ENCODE data around the gene ITPK1.

Gene ITPK1

GRCh38 chr14:92974541-92975345, 141.0 kb downstream of the ITPK1 start:
- H3K27me3 Mint-ChIP-seq, result no peaks in the 10 kb centered on the region
- peaks cover 85% of the 10 kb centered on the region for H3K36me3 Mint-ChIP-seq
- no peak overlapping the region for H3K4me3 Mint-ChIP-seq
- peaks cover 22% of the 10 kb centered on the region for H3K9me3 Mint-ChIP-seq
- H3K4me1 Mint-ChIP-seq, result peaks cover 42% of the 10 kb centered on the region
- H3K27ac Mint-ChIP-seq, result no peak overlapping the region
- no peak for ATAC-seq

GRCh38 chr14:92973798-92974372, 141.8 kb downstream of the ITPK1 start:
- ATAC-seq, result no peak
- H3K27ac Mint-ChIP-seq, result no peak overlapping the region
- no peaks in the 10 kb centered on the region for H3K27me3 Mint-ChIP-seq
- H3K36me3 Mint-ChIP-seq, result peaks cover 85% of the 10 kb centered on the region
- no peak overlapping the region for H3K4me3 Mint-ChIP-seq
- peaks cover 34% of the 10 kb centered on the region for H3K4me1 Mint-ChIP-seq
- H3K9me3 Mint-ChIP-seq, result peaks cover 16% of the 10 kb centered on the region

GRCh38 chr14:92973261-92973797, 142.4 kb downstream of the ITPK1 start:
- H3K4me1 Mint-ChIP-seq, result peaks cover 29% of the 10 kb centered on the region
- peaks cover 16% of the 10 kb centered on the region for H3K9me3 Mint-ChIP-seq
- H3K27ac Mint-ChIP-seq, result no peak overlapping the region
- peaks cover 85% of the 10 kb centered on the region for H3K36me3 Mint-ChIP-seq
- H3K4me3 Mint-ChIP-seq, result no peak overlapping the region
- no peaks in the 10 kb centered on the region for H3K27me3 Mint-ChIP-seq
- ATAC-seq, result no peak

- H3K9me3 Mint-ChIP-seq, result peaks cover 7% of the 10 kb centered on the region
- H3K27me3 Mint-ChIP-seq, result no peaks in the 10 kb centered on the region
- peaks cover 81% of the 10 kb centered on the region for H3K36me3 Mint-ChIP-seq
- ATAC-seq, result no peak
- peaks cover 33% of the 10 kb centered on the region for H3K4me1 Mint-ChIP-seq
- no peak overlapping the region for H3K4me3 Mint-ChIP-seq
- peak overlapping the region; percentile 57 for H3K27ac Mint-ChIP-seq
Measured at GRCh38 chr14:92971601-92972180, 144.0 kb downstream of the ITPK1 start.

- Mint-ChIP-seq H3K4me3 (no peak overlapping the region), H3K36me3 (peaks cover 67% of the 10 kb centered on the region), H3K9me3 (peaks cover 4% of the 10 kb centered on the region), H3K27me3 (no peaks in the 10 kb centered on the region), H3K4me1 (peaks cover 41% of the 10 kb centered on the region), H3K27ac (no peak overlapping the region)
- ATAC-seq, result no peak
Measured at GRCh38 chr14:92970271-92970670, 145.5 kb downstream of the ITPK1 start.

- Mint-ChIP-seq H3K4me1 (peaks cover 45% of the 10 kb centered on the region), H3K4me3 (no peak overlapping the region), H3K27ac (no peak overlapping the region), H3K27me3 (no peaks in the 10 kb centered on the region), H3K36me3 (peaks cover 63% of the 10 kb centered on the region), H3K9me3 (peaks cover 4% of the 10 kb centered on the region)
- no peak for ATAC-seq
Measured at GRCh38 chr14:92969871-92970270, 145.9 kb downstream of the ITPK1 start.

GRCh38 chr14:92969430-92969829, 146.3 kb downstream of the ITPK1 start:
- H3K4me3 Mint-ChIP-seq, result no peak overlapping the region
- no peak overlapping the region for H3K27ac Mint-ChIP-seq
- H3K4me1 Mint-ChIP-seq, result peaks cover 47% of the 10 kb centered on the region
- no peaks in the 10 kb centered on the region for H3K27me3 Mint-ChIP-seq
- peaks cover 4% of the 10 kb centered on the region for H3K9me3 Mint-ChIP-seq
- no peak for ATAC-seq
- H3K36me3 Mint-ChIP-seq, result peaks cover 59% of the 10 kb centered on the region

- peaks cover 52% of the 10 kb centered on the region for H3K36me3 Mint-ChIP-seq
- H3K4me1 Mint-ChIP-seq, result peaks cover 47% of the 10 kb centered on the region
- no peak overlapping the region for H3K4me3 Mint-ChIP-seq
- H3K9me3 Mint-ChIP-seq, result peaks cover 4% of the 10 kb centered on the region
- H3K27me3 Mint-ChIP-seq, result no peaks in the 10 kb centered on the region
- H3K27ac Mint-ChIP-seq, result no peak overlapping the region
- no peak for ATAC-seq
Measured at GRCh38 chr14:92968291-92969020, 147.3 kb downstream of the ITPK1 start.

GRCh38 chr14:92967346-92967926, 148.3 kb downstream of the ITPK1 start:
- H3K27me3 Mint-ChIP-seq, result no peaks in the 10 kb centered on the region
- peaks cover 4% of the 10 kb centered on the region for H3K9me3 Mint-ChIP-seq

GRCh38 chr14:92965281-92965680, 150.4 kb downstream of the ITPK1 start:
- H3K27me3 Mint-ChIP-seq, result no peaks in the 10 kb centered on the region
- peak overlapping the region; percentile 46 for H3K27ac Mint-ChIP-seq
- no peak overlapping the region for H3K4me3 Mint-ChIP-seq
- ATAC-seq, result no peak
- H3K4me1 Mint-ChIP-seq, result peaks cover 27% of the 10 kb centered on the region
- H3K36me3 Mint-ChIP-seq, result peaks cover 43% of the 10 kb centered on the region
- peaks cover 4% of the 10 kb centered on the region for H3K9me3 Mint-ChIP-seq

More at GRCh38 chr14:92967346-92967926, 148.3 kb downstream of the ITPK1 start:
- Mint-ChIP-seq H3K4me3 (no peak overlapping the region), H3K27ac (no peak overlapping the region), H3K36me3 (peaks cover 45% of the 10 kb centered on the region), H3K4me1 (peaks cover 39% of the 10 kb centered on the region)
- no peak for ATAC-seq

- Mint-ChIP-seq H3K27ac (peak overlapping the region; percentile 46), H3K9me3 (peaks cover 4% of the 10 kb centered on the region), H3K27me3 (no peaks in the 10 kb centered on the region), H3K36me3 (peaks cover 35% of the 10 kb centered on the region), H3K4me1 (peaks cover 27% of the 10 kb centered on the region), H3K4me3 (no peak overlapping the region)
- ATAC-seq, result no peak
Measured at GRCh38 chr14:92964124-92965109, 151.3 kb downstream of the ITPK1 start.

GRCh38 chr14:92963301-92964123, 152.2 kb downstream of the ITPK1 start:
- H3K27ac Mint-ChIP-seq, result no peak overlapping the region

GRCh38 chr14:92962831-92963095, 153.0 kb downstream of the ITPK1 start:
- Mint-ChIP-seq H3K36me3 (peaks cover 28% of the 10 kb centered on the region), H3K27me3 (no peaks in the 10 kb centered on the region), H3K27ac (no peak overlapping the region), H3K4me3 (no peak overlapping the region), H3K4me1 (peaks cover 25% of the 10 kb centered on the region), H3K9me3 (peaks cover 4% of the 10 kb centered on the region)
- no peak for ATAC-seq

More at GRCh38 chr14:92963301-92964123, 152.2 kb downstream of the ITPK1 start:
- Mint-ChIP-seq H3K4me1 (peaks cover 27% of the 10 kb centered on the region), H3K27me3 (no peaks in the 10 kb centered on the region), H3K36me3 (peaks cover 28% of the 10 kb centered on the region), H3K9me3 (peaks cover 4% of the 10 kb centered on the region), H3K4me3 (no peak overlapping the region)
- no peak for ATAC-seq
